HL-60/S4 (cell line): ENCODE data around the gene MIXL1.
"Not testable (repeated sequence)": the region's sequence is repeated elsewhere in the genome, so short reads cannot be mapped to it uniquely, and the experiment has no call there.

ENCODE experiments used
- in situ Hi-C: fragments of 300-500 bp; cut with MboI; formaldehyde crosslinking; loops from 2 replicates; pipeline ENCODE4 v1.14.3; 2022; ENCODE audit warnings: low sequenced_read_pairs

MIXL1 gene

GRCh38 chr1:226212545-226212944 lies 10.9 kb upstream of the MIXL1 start:
- in situ Hi-C loops, result no loop called here

- in situ Hi-C loops, result no loop called here
Observed at GRCh38 chr1:226215239-226215638, 8.2 kb upstream of the MIXL1 start.

- in situ Hi-C loops, result no loop called here
Observed at GRCh38 chr1:226216056-226216455, 7.4 kb upstream of the MIXL1 start.

GRCh38 chr1:226217273-226217672 lies 6.2 kb upstream of the MIXL1 start:
- in situ Hi-C loops, result no loop called here

GRCh38 chr1:226220473-226221189 lies 2.8 kb upstream of the MIXL1 start:
- in situ Hi-C loops, result no loop called here

- in situ Hi-C loops, result no loop called here
Observed at GRCh38 chr1:226222686-226223085, 778 bp upstream of the MIXL1 start.

- in situ Hi-C loops, result no loop called here
Observed at GRCh38 chr1:226223786-226224244, 351 bp downstream of the MIXL1 start.

- in situ Hi-C loops, result no loop called here
Observed at GRCh38 chr1:226226601-226227000, 3.1 kb downstream of the MIXL1 start.

- in situ Hi-C loops, result no loop called here
Observed at GRCh38 chr1:226233293-226233692, 9.8 kb downstream of the MIXL1 start.

- in situ Hi-C loops, result no loop called here
Observed at GRCh38 chr1:226233806-226234205, 10.3 kb downstream of the MIXL1 start.

- in situ Hi-C loops, result no loop called here
Observed at GRCh38 chr1:226236826-226237225, 13.4 kb downstream of the MIXL1 start.

- in situ Hi-C loops, result no loop called here
Observed at GRCh38 chr1:226239421-226239820, 16.0 kb downstream of the MIXL1 start.

GRCh38 chr1:226248091-226248490 lies 24.6 kb downstream of the MIXL1 start:
- in situ Hi-C loops, result no loop called here

GRCh38 chr1:226248796-226249195 lies 25.3 kb downstream of the MIXL1 start:
- in situ Hi-C loops, result no loop called here

GRCh38 chr1:226250511-226250910 lies 27.0 kb downstream of the MIXL1 start:
- in situ Hi-C loops, result no loop called here

GRCh38 chr1:226252841-226253240 lies 29.4 kb downstream of the MIXL1 start:
- in situ Hi-C loops, result not testable (repeated sequence)

- in situ Hi-C loops, result no loop called here
Observed at GRCh38 chr1:226253933-226254332, 30.5 kb downstream of the MIXL1 start.

- in situ Hi-C loops, result no loop called here
Observed at GRCh38 chr1:226255380-226255779, 31.9 kb downstream of the MIXL1 start.

- in situ Hi-C loops, result no loop called here
Observed at GRCh38 chr1:226261818-226262217, 38.4 kb downstream of the MIXL1 start.

- in situ Hi-C loops, result no loop called here
Observed at GRCh38 chr1:226268421-226269124, 45.1 kb downstream of the MIXL1 start.

- in situ Hi-C loops, result not testable (repeated sequence)
Observed at GRCh38 chr1:226272233-226272902, 48.9 kb downstream of the MIXL1 start.

- in situ Hi-C loops, result no loop called here
Observed at GRCh38 chr1:226274138-226274537, 50.7 kb downstream of the MIXL1 start.
